ENCODE data around the gene TMEM35B. TPM values are rescaled to one million over a fixed set of nuclear protein-coding genes. Genes with fewer than 3 reads are reported as not detected.

The TMEM35B gene
- polyA plus RNA-seq (2011; rRNA removed) (69.4 and 79.5 TPM in 2 replicates), polyA minus RNA-seq (2011; rRNA and poly(A)+ RNA removed) (13.4 and 22.3 TPM in 2 replicates)

DNA sequence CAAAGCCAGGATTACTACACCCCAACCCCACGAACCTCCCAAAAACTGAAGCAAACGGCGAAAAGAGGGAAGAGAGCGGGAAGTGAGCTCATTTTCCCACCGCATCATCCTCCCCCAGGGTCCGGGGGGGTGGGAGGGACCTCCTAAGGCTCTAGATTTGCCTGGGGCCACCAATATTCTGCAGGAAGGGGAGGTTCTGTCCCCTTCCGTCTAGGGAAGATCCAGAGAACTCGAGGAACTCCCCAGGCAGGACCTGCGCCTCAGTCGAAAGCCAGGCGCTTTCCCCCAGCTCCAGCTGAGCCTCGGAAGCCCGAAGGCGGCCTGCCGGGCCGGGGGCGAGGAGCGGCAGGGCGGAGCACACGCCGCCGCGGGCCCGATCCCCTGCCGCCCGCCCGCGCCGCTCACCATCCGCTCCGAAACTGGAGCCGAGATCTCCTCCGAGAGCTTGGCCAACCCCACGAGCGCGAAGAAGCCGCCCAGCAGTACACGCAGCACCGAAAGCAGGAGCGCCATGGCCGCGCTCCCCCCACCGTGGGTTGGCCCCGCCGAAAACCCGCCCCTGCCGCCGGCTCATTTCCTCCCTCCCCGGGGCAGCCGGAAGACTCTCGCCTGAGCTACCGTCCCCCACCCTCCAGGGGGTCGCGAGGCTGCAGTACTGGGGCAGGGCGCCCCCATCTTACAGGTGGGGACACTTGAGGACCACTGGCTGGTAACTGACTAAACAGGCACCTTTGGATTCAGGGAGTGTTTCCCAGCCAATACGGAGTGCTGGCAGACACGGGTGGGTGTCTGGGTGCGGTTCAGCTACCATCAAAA, at the start of gene TMEM35B:
TMEM35B (minus strand) TSS at position 555 of the 816 bp plus-strand sequence; CDS start at position 513, 42 bp downstream.
- Histone ChIP-seq H3K36me3 (ENCODE audit: control insufficient read depth, insufficient read depth, low read length) (peaks cover 3% of the 10 kb centered on the region; the same call in 1 of the 2 replicates), H3K27me3 (ENCODE audit: control insufficient read depth, insufficient read depth, low read length) (no peaks in the 10 kb centered on the region), H3K4me3 (ENCODE audit: low read depth, low read length) (peak within 1 kb of the TSS; percentile 58)
- ChIA-PET POLR2A (interaction anchor here (0.6 to 1.4 kb wide), 4 partner anchors 9 to 205 kb away, joined by 4 to 6 read pairs (median 5); no protein-coding TSS in a partner anchor), CTCF (interaction anchor here (1.0 to 2.6 kb wide), 3 partner anchors 13 to 125 kb away, joined by 5 to 7 read pairs (median 6); partner anchors contain the start of gene SMIM12)
- no peak for DNase-seq (ENCODE audit: low read depth)
- TF ChIP-seq, protein P1, sequence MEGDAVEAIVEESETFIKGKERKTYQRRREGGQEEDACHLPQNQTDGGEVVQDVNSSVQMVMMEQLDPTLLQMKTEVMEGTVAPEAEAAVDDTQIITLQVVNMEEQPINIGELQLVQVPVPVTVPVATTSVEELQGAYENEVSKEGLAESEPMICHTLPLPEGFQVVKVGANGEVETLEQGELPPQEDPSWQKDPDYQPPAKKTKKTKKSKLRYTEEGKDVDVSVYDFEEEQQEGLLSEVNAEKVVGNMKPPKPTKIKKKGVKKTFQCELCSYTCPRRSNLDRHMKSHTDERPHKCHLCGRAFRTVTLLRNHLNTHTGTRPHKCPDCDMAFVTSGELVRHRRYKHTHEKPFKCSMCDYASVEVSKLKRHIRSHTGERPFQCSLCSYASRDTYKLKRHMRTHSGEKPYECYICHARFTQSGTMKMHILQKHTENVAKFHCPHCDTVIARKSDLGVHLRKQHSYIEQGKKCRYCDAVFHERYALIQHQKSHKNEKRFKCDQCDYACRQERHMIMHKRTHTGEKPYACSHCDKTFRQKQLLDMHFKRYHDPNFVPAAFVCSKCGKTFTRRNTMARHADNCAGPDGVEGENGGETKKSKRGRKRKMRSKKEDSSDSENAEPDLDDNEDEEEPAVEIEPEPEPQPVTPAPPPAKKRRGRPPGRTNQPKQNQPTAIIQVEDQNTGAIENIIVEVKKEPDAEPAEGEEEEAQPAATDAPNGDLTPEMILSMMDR (IDR thresholded peaks at IDR 0.05; ENCODE audit: insufficient read depth, low read depth, low read length): no peak

GRCh38 chr1:35033346-35033745, 48.2 kb upstream of the TMEM35B start:
- Histone ChIP-seq H3K4me3 (ENCODE audit: low read depth, low read length) (no peak overlapping the region), H3K36me3 (ENCODE audit: control insufficient read depth, insufficient read depth, low read length) (no peaks in the 10 kb centered on the region; the same call in 1 of the 2 replicates), H3K27me3 (ENCODE audit: control insufficient read depth, insufficient read depth, low read length) (no peaks in the 10 kb centered on the region)
- TF ChIP-seq, protein P1 (IDR thresholded peaks at IDR 0.05; ENCODE audit: insufficient read depth, low read depth, low read length): no peak
- POLR2A ChIA-PET: no interaction called here
- CTCF ChIA-PET: no interaction called here
- no peak for DNase-seq (ENCODE audit: low read depth)

- POLR2A ChIA-PET: no interaction called here
- Histone ChIP-seq H3K4me3 (ENCODE audit: low read depth, low read length) (no peak overlapping the region; the same call in 1 of the 2 replicates), H3K27me3 (ENCODE audit: control insufficient read depth, insufficient read depth, low read length) (no peaks in the 10 kb centered on the region), H3K36me3 (ENCODE audit: control insufficient read depth, insufficient read depth, low read length) (no peaks in the 10 kb centered on the region; the same call in 1 of the 2 replicates)
- no peak for DNase-seq (ENCODE audit: low read depth)
- CTCF ChIA-PET: no interaction called here
- TF ChIP-seq, protein P1 (IDR thresholded peaks at IDR 0.05; ENCODE audit: insufficient read depth, low read depth, low read length): no peak
Observed at GRCh38 chr1:35032384-35032739, 47.2 kb upstream of the TMEM35B start.

DNA sequence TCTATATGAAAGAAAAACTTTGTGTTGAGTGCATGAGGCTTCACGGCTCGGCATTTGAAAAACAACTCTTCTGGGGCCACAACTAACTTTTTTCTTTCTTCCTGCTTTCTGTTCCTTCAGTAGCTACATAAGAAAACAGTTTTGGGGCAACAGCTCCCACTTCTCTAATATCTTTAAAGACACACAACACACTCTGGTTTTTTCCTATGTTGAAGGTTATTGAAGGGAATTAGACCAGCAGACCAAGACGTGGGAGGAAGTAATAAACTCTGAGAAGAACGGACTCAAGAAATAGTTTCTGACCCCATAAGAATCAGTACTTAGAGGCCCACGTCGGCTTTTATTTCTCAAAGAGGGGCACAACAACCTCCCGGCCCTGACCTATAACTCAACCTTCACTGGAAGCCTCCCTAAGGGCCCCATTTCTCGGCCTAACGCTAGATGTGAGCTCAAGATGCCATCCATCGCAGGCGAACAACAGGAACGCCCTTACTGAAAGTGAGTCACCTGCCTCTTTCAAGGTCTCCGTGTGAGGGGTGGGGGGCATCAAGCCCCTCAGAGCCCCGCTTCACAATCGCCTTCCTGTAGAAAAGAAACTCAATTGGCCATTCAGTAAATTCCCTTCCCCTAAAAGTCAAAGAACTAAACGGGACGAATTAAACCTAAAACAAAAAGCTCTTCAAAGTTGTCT, 45.8 kb upstream of the TMEM35B start:
- H3K36me3 ChIP-seq (ENCODE audit: control insufficient read depth, insufficient read depth, low read length): no peaks in the 10 kb centered on the region; the same call in 1 of the 2 replicates
- no peak for DNase-seq (ENCODE audit: low read depth)
- ChIA-PET CTCF (no interaction called here), POLR2A (no interaction called here)
- H3K4me3 ChIP-seq (ENCODE audit: low read depth, low read length): peak overlapping the region; percentile 71
- H3K27me3 ChIP-seq (ENCODE audit: control insufficient read depth, insufficient read depth, low read length): no peaks in the 10 kb centered on the region
- TF ChIP-seq, protein P1 (IDR thresholded peaks at IDR 0.05; ENCODE audit: insufficient read depth, low read depth, low read length): no peak

DNA sequence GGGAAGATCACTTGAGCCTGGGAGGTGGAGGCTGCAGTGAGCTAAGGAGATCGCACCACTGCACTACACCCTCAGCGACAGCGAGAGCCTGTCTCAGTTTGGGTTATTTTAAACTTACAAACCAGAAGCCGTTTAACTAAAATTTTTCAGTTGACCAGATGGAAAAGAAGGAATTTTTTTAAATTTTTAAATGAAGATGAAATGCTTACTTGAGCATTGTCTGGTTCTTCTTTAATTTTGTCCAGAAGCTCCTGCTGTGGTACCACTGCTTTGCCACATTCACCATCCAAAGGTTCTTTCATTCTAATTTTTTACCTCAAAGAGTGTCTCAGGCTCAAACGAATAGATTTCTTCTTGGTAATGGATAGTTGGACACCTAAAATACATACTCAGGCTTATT, 45.2 kb upstream of the TMEM35B start:
- CTCF ChIA-PET: no interaction called here
- TF ChIP-seq, protein P1 (IDR thresholded peaks at IDR 0.05; ENCODE audit: insufficient read depth, low read depth, low read length): no peak
- no peak for DNase-seq (ENCODE audit: low read depth)
- POLR2A ChIA-PET: interaction anchor here (0.5 kb wide), 1 partner anchor 13 kb away, joined by 3 read pairs; no protein-coding TSS in a partner anchor
- Histone ChIP-seq H3K27me3 (ENCODE audit: control insufficient read depth, insufficient read depth, low read length) (no peaks in the 10 kb centered on the region), H3K4me3 (ENCODE audit: low read depth, low read length) (peak overlapping the region; percentile 71), H3K36me3 (ENCODE audit: control insufficient read depth, insufficient read depth, low read length) (no peaks in the 10 kb centered on the region; the same call in 1 of the 2 replicates)

Measured in BJ (cell line).